ENCODE results near the gene PSD2. TPM values are rescaled to one million over a fixed set of nuclear protein-coding genes. Genes with fewer than 3 reads are reported as not detected.
A peak's percentile ranks its signal among the peaks of the same experiment; 100 is the strongest.
"Not testable (repeated sequence)": the region's sequence is repeated elsewhere in the genome, so short reads cannot be mapped to it uniquely, and the experiment has no call there.

The PSD2 gene
- total RNA-seq, 4 donors from 2014 or later, result 0.16 TPM; not detected in 3

- Histone ChIP-seq H3K36me3 (no peaks in the 10 kb centered on the region), H3K4me1 (peaks cover 0 to 14% (median 5%) of the 10 kb centered on the region in 4 donors), H3K27me3 (peaks cover 15% of the 10 kb centered on the region), H3K27ac (peak overlapping the region in 2 of 4 donors; percentile 23 to 50), H3K9me3 (no peaks in the 10 kb centered on the region), H3K4me3 (peak overlapping the region in 2 of 4 donors; percentile 44 to 51)
- TF ChIP-seq EP300 (IDR thresholded peaks at IDR 0.05; ENCODE audit: low read depth) (no peak), CTCF (IDR thresholded peaks at IDR 0.05) (no peak), POLR2AphosphoS5 (IDR thresholded peaks at IDR 0.05) (no peak), POLR2A (IDR thresholded peaks at IDR 0.05) (no peak)
- intact Hi-C loops (cut with DNase I; ENCODE audit: low total_unique reads) (loop anchor here (5.0 to 10.0 kb wide), 3 partner anchors 74 to 366 kb away; no protein-coding TSS in a partner anchor), in situ Hi-C loops (cut with MboI; ENCODE audit: low pct_ligation_motif_present in 1 of 4, low pct_unique_long_range_greater_than_20kb in 1 of 4, low sequenced_read_pairs in 3 of 4) (loop anchor here (5.0 to 25.0 kb wide), 4 partner anchors 54 to 374 kb away; no protein-coding TSS in a partner anchor)
- WGBS, 2 donors (ENCODE audit: low coverage in 1 of 2), result 49% methylated on average over 31 of the region's 32 CpGs; no CpG with 5 or more reads in 1 of the 2 donors
- DNase-seq, result no peak
Observed at GRCh38 chr5:139788294-139788910, 7.2 kb upstream of the PSD2 start.

GRCh38 chr5:139789116-139789844 is 6.3 kb upstream of the PSD2 start:
- H3K27me3 ChIP-seq, result peaks cover 22% of the 10 kb centered on the region
- intact Hi-C loops (cut with DNase I; ENCODE audit: low total_unique reads), result loop anchor here (5.0 to 10.0 kb wide), 3 partner anchors 73 to 366 kb away; no protein-coding TSS in a partner anchor
- no peaks in the 10 kb centered on the region for H3K36me3 ChIP-seq
- H3K4me1 ChIP-seq, result peaks cover 0 to 14% (median 5%) of the 10 kb centered on the region in 4 donors
- whole genome bisulfite sequencing, 2 donors (ENCODE audit: low coverage in 1 of 2), result 84 to 91% methylated on average over 5 to 12 of the region's 12 CpGs
- no peak for DNase-seq
- no peaks in the 10 kb centered on the region for H3K9me3 ChIP-seq
- TF ChIP-seq POLR2AphosphoS5 (IDR thresholded peaks at IDR 0.05) (no peak), CTCF (IDR thresholded peaks at IDR 0.05) (no peak), POLR2A (IDR thresholded peaks at IDR 0.05) (no peak), EP300 (IDR thresholded peaks at IDR 0.05; ENCODE audit: low read depth) (no peak)
- no peak overlapping the region for H3K4me3 ChIP-seq
- in situ Hi-C loops (cut with MboI; ENCODE audit: low pct_ligation_motif_present in 1 of 4, low pct_unique_long_range_greater_than_20kb in 1 of 4, low sequenced_read_pairs in 3 of 4), result loop anchor here (5.0 to 25.0 kb wide), 4 partner anchors 53 to 373 kb away; no protein-coding TSS in a partner anchor
- H3K27ac ChIP-seq, result no peak overlapping the region

GRCh38 chr5:139789845-139790189 is 5.8 kb upstream of the PSD2 start:
- Histone ChIP-seq H3K4me3 (no peak overlapping the region), H3K36me3 (no peaks in the 10 kb centered on the region), H3K27me3 (peaks cover 27% of the 10 kb centered on the region), H3K27ac (no peak overlapping the region), H3K9me3 (no peaks in the 10 kb centered on the region), H3K4me1 (peaks cover 0 to 14% (median 5%) of the 10 kb centered on the region in 4 donors)
- 90 to 91% methylated on average over 9 to 12 of the region's 12 CpGs for WGBS, 2 donors (ENCODE audit: low coverage in 1 of 2)
- in situ Hi-C loops (cut with MboI; ENCODE audit: low pct_ligation_motif_present in 1 of 4, low pct_unique_long_range_greater_than_20kb in 1 of 4, low sequenced_read_pairs in 3 of 4), result loop anchor here (5.0 to 25.0 kb wide), 5 partner anchors 52 to 372 kb away; no protein-coding TSS in a partner anchor
- DNase-seq, result no peak
- intact Hi-C loops (cut with DNase I; ENCODE audit: low total_unique reads), result loop anchor here (5.0 to 10.0 kb wide), 3 partner anchors 72 to 365 kb away; no protein-coding TSS in a partner anchor
- TF ChIP-seq EP300 (IDR thresholded peaks at IDR 0.05; ENCODE audit: low read depth), result no peak
- no peak for TF ChIP-seq CTCF (IDR thresholded peaks at IDR 0.05)
- no peak for TF ChIP-seq POLR2AphosphoS5 (IDR thresholded peaks at IDR 0.05)
- no peak for TF ChIP-seq POLR2A (IDR thresholded peaks at IDR 0.05)

GRCh38 chr5:139792218-139792617 is 3.4 kb upstream of the PSD2 start:
- Histone ChIP-seq H3K4me1 (peaks cover 0 to 23% (median 14%) of the 10 kb centered on the region in 4 donors), H3K36me3 (no peaks in the 10 kb centered on the region), H3K27me3 (peaks cover 47% of the 10 kb centered on the region), H3K4me3 (no peak overlapping the region), H3K9me3 (no peaks in the 10 kb centered on the region), H3K27ac (no peak overlapping the region)
- in situ Hi-C loops (cut with MboI; ENCODE audit: low pct_ligation_motif_present in 1 of 4, low pct_unique_long_range_greater_than_20kb in 1 of 4, low sequenced_read_pairs in 3 of 4), result loop anchor here in 3 of 4 donors (5.0 to 25.0 kb wide), 2 partner anchors 180 to 370 kb away; no protein-coding TSS in a partner anchor
- intact Hi-C loops (cut with DNase I; ENCODE audit: low total_unique reads), result no loop called here
- DNase-seq, result no peak
- 77% methylated on average over 2 of the region's 2 CpGs; no CpG with 5 or more reads in 1 of the 2 donors for WGBS, 2 donors (ENCODE audit: low coverage in 1 of 2)
- TF ChIP-seq CTCF (IDR thresholded peaks at IDR 0.05) (no peak), POLR2AphosphoS5 (IDR thresholded peaks at IDR 0.05) (no peak), POLR2A (IDR thresholded peaks at IDR 0.05) (no peak), EP300 (IDR thresholded peaks at IDR 0.05; ENCODE audit: low read depth) (no peak)

GRCh38 chr5:139792655-139793054 is 3.0 kb upstream of the PSD2 start:
- H3K36me3 ChIP-seq; H3K27ac ChIP-seq; H3K4me3 ChIP-seq; H3K9me3 ChIP-seq; DNase-seq; intact Hi-C loops (cut with DNase I; ENCODE audit: low total_unique reads): not testable (repeated sequence)
- 69% methylated on average over 2 of the region's 2 CpGs; no CpG with 5 or more reads in 1 of the 2 donors for WGBS, 2 donors (ENCODE audit: low coverage in 1 of 2)
- H3K4me1 ChIP-seq, result peaks cover 0 to 19% (median 14%) of the 10 kb centered on the region in 4 donors
- peaks cover 51% of the 10 kb centered on the region for H3K27me3 ChIP-seq
- in situ Hi-C loops (cut with MboI; ENCODE audit: low pct_ligation_motif_present in 1 of 4, low pct_unique_long_range_greater_than_20kb in 1 of 4, low sequenced_read_pairs in 3 of 4), result loop anchor here in 3 of 4 donors (5.0 to 25.0 kb wide), 2 partner anchors 180 to 370 kb away; no protein-coding TSS in a partner anchor

All from transverse colon (tissue), 4 donors.